GM23248 (cell line): ENCODE measurements around the gene BAHCC1. TPM values are rescaled to one million over a fixed set of nuclear protein-coding genes. Genes with fewer than 3 reads are reported as not detected.

ENCODE experiments used
- DNase-seq: peaks from one replicate; pipeline ENCODE4 v3.0.0-alpha.2; 2015
- H2AFZ ChIP-seq: fragments of 200-600 bp; sonication (generic); 2 replicates; pipeline ENCODE4 v1.6.1; 2016; ENCODE audit warnings: antibody characterized with exemption
- H3F3A ChIP-seq: fragments of 200-600 bp; sonication (generic); 2 replicates; pipeline ENCODE4 v1.6.1; 2016; ENCODE audit warnings: mild to moderate bottlenecking, antibody characterized with exemption, mixed run types; ENCODE audit not compliant: insufficient read depth
- H3K27ac ChIP-seq: fragments of 200-600 bp; sonication (generic); 2 replicates; pipeline ENCODE4 v1.5.1; 2016; ENCODE audit warnings: mild to moderate bottlenecking
- H3K27me3 ChIP-seq: fragments of 200-600 bp; sonication (generic); replicated peaks from 2 replicates; pipeline ENCODE4 v1.6.1; 2016; ENCODE audit warnings: mild to moderate bottlenecking; ENCODE audit not compliant: insufficient read depth
- H3K36me3 ChIP-seq: fragments of 200-600 bp; sonication (generic); 2 replicates; pipeline ENCODE4 v1.6.1; 2016; ENCODE audit warnings: low read depth, mild to moderate bottlenecking
- H3K4me1 ChIP-seq: fragments of 200-600 bp; sonication (generic); 2 replicates; pipeline ENCODE4 v1.6.1; 2016; ENCODE audit warnings: mild to moderate bottlenecking; ENCODE audit not compliant: insufficient read depth
- H3K4me2 ChIP-seq: fragments of 200-600 bp; sonication (generic); one replicate; pipeline ENCODE4 v1.6.1; 2016; ENCODE audit warnings: mild to moderate bottlenecking; ENCODE audit not compliant: unreplicated experiment
- H3K4me3 ChIP-seq: fragments of 200-600 bp; sonication (generic); 2 replicates; pipeline ENCODE4 v1.5.1; 2016; ENCODE audit warnings: mild to moderate bottlenecking
- H3K79me2 ChIP-seq: fragments of 200-600 bp; sonication (generic); 2 replicates; pipeline ENCODE4 v1.6.1; 2016; ENCODE audit warnings: mild to moderate bottlenecking; ENCODE audit not compliant: insufficient read depth
- H3K9ac ChIP-seq: fragments of 200-600 bp; sonication (generic); 2 replicates; pipeline ENCODE4 v1.6.1; 2016; ENCODE audit warnings: mild to moderate bottlenecking
- H3K9me2 ChIP-seq: fragments of 200-600 bp; sonication (generic); 2 replicates; pipeline ENCODE4 v1.6.1; 2016; ENCODE audit warnings: mixed run types, mild to moderate bottlenecking, moderate library complexity; ENCODE audit not compliant: insufficient read depth
- H3K9me3 ChIP-seq: fragments of 200-600 bp; sonication (generic); one replicate; pipeline ENCODE4 v1.6.1; 2017; ENCODE audit warnings: low read depth
- H4K20me1 ChIP-seq: fragments of 200-600 bp; sonication (generic); 2 replicates; pipeline ENCODE4 v1.6.0; 2016; ENCODE audit not compliant: insufficient read depth
- EZH2 ChIP-seq: fragments of 200-600 bp; sonication (generic); IDR thresholded peaks from 2 replicates; pipeline ENCODE4 v1.6.1; 2018; ENCODE audit warnings: antibody characterized with exemption, mild to moderate bottlenecking; ENCODE audit not compliant: insufficient read depth, poor library complexity, severe bottlenecking
- EZH2phosphoT487 ChIP-seq: fragments of 200-600 bp; sonication (generic); IDR thresholded peaks from 2 replicates; pipeline ENCODE4 v1.6.1; 2018; ENCODE audit warnings: antibody characterized with exemption, moderate library complexity, mild to moderate bottlenecking, low read depth; ENCODE audit not compliant: insufficient read depth
- WGBS, 2 experiments: methylation state at CpG; one replicate each; pipeline ENCODE4 v1.1.6; 2015 to 2017; ENCODE audit warnings: low lambda C conversion rate in 2 of 2, low coverage in 1 of 2; ENCODE audit errors: missing lambda C conversion rate in 2 of 2; 5-methylcytosine and 5-hydroxymethylcytosine counted together
- in situ Hi-C: fragments of 300-500 bp; cut with MboI; formaldehyde crosslinking; loops from 2 replicates; pipeline ENCODE4 v1.15.0; 2020
- polyA plus RNA-seq: library from polyadenylated mRNA; unstranded; fragments of >200 nt; fragmentation: Nextera tagmentation; extraction: Ambion mirVana; gene quantifications from 2 replicates; pipeline ENCODE4 v1.2.1, GENCODE V29; 2016
- total RNA-seq: library from RNA; depleted of rRNA; stranded (reverse); fragments of >200 nt; shearing (Covaris generic); gene quantifications from 2 replicates; pipeline ENCODE4 v1.2.3, GENCODE V29; 2014

The BAHCC1 gene
- total and polyA plus RNA-seq, 2 experiments from 2014 or later = 1.3 to 3.0 TPM

- Histone ChIP-seq H3K9me3 (no peaks in the 10 kb centered on the region), H3K79me2 (no peaks in the 10 kb centered on the region), H3K4me1 (no peaks in the 10 kb centered on the region), H3K27me3 (peaks cover 7% of the 10 kb centered on the region; the same call in 1 of the 2 replicates), H3K9ac (no peak overlapping the region), H3K27ac (no peak overlapping the region), H3K9me2 (no peaks in the 10 kb centered on the region), H3K4me3 (no peak overlapping the region), H3F3A (no peaks in the 10 kb centered on the region), H3K4me2 (no peak overlapping the region), H3K36me3 (no peaks in the 10 kb centered on the region), H2AFZ (no peak overlapping the region), H4K20me1 (no peaks in the 10 kb centered on the region)
- in situ Hi-C loops = no loop called here
- TF ChIP-seq EZH2phosphoT487 (no peak), EZH2 (no peak)
- 32 to 35% methylated on average over 18 of the region's 18 CpGs for WGBS, 2 experiments
- no peak for DNase-seq
These were observed 96.9 kb downstream of the BAHCC1 start for GRCh38 chr17:81492202-81492601.

GRCh38 chr17:81492706-81493105 lies 97.4 kb downstream of the BAHCC1 start:
- no peak overlapping the region for H3K27ac ChIP-seq
- H3K9ac ChIP-seq = no peak overlapping the region
- H3K79me2 ChIP-seq = no peaks in the 10 kb centered on the region
- no peak for DNase-seq
- no peaks in the 10 kb centered on the region for H3K9me3 ChIP-seq
- in situ Hi-C loops = no loop called here
- no peak overlapping the region for H2AFZ ChIP-seq
- H3K27me3 ChIP-seq = peaks cover 7% of the 10 kb centered on the region; the same call in 1 of the 2 replicates
- H3K4me1 ChIP-seq = no peaks in the 10 kb centered on the region
- H3K4me3 ChIP-seq = no peak overlapping the region
- H4K20me1 ChIP-seq = no peaks in the 10 kb centered on the region
- H3K9me2 ChIP-seq = no peaks in the 10 kb centered on the region
- no peaks in the 10 kb centered on the region for H3K36me3 ChIP-seq
- no peak overlapping the region for H3K4me2 ChIP-seq
- no peaks in the 10 kb centered on the region for H3F3A ChIP-seq
- WGBS, 2 experiments = 72 to 79% methylated on average over 8 to 9 of the region's 9 CpGs
- no peak for TF ChIP-seq EZH2phosphoT487
- TF ChIP-seq EZH2 = no peak

DNA sequence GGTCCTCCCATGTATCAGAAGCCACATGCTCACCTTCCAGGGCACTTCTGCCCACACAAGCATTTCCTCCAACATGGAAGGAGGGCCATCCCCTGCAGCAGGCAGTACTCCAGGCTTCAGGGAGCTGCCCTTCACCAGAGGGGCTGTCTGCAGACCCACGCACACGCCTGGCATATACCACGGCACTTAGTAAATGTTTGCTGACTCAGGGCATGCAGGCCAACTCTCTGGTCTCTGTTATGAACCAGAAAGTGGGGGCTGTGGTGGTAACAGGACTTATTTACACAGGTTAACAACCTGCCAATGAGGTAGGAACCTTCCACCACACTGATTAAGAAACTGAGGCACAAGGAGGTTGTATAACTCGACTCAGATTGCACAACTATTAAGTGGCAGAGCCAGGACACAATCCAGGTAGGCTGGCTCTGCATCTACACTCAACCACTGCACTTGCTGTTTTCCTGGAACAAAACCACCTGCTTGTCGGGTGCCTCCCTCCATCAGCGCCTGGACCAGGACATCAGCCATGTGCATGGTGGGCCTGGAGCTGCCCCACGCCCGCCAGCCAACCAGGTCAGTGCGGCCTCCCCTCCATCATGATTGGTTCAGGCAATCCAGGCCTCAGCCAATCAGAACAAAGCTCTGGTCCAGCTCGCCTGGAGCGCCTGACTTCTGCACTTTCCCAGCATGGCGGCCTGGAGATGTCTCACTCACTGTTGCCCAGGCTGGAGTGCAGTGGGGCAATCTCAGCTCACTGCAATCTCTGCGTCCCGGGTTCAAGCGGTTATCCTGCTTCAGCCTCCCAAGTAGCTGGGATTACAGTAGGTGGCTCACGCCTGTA lies 98.2 kb downstream of the BAHCC1 start:
- no peaks in the 10 kb centered on the region for H4K20me1 ChIP-seq
- H3K9ac ChIP-seq = no peak overlapping the region
- DNase-seq = no peak
- no peaks in the 10 kb centered on the region for H3K9me3 ChIP-seq
- no peak overlapping the region for H3K27ac ChIP-seq
- H3K9me2 ChIP-seq = no peaks in the 10 kb centered on the region
- H3K4me1 ChIP-seq = no peaks in the 10 kb centered on the region
- no peaks in the 10 kb centered on the region for H3F3A ChIP-seq
- no peak overlapping the region for H3K4me3 ChIP-seq
- H3K79me2 ChIP-seq = no peaks in the 10 kb centered on the region
- H3K36me3 ChIP-seq = no peaks in the 10 kb centered on the region
- TF ChIP-seq EZH2 (no peak), EZH2phosphoT487 (no peak)
- H3K27me3 ChIP-seq = peaks cover 7% of the 10 kb centered on the region; the same call in 1 of the 2 replicates
- no peak overlapping the region for H2AFZ ChIP-seq
- in situ Hi-C loops = no loop called here
- H3K4me2 ChIP-seq = no peak overlapping the region
- 79 to 82% methylated on average over 16 of the region's 16 CpGs for WGBS, 2 experiments

DNA sequence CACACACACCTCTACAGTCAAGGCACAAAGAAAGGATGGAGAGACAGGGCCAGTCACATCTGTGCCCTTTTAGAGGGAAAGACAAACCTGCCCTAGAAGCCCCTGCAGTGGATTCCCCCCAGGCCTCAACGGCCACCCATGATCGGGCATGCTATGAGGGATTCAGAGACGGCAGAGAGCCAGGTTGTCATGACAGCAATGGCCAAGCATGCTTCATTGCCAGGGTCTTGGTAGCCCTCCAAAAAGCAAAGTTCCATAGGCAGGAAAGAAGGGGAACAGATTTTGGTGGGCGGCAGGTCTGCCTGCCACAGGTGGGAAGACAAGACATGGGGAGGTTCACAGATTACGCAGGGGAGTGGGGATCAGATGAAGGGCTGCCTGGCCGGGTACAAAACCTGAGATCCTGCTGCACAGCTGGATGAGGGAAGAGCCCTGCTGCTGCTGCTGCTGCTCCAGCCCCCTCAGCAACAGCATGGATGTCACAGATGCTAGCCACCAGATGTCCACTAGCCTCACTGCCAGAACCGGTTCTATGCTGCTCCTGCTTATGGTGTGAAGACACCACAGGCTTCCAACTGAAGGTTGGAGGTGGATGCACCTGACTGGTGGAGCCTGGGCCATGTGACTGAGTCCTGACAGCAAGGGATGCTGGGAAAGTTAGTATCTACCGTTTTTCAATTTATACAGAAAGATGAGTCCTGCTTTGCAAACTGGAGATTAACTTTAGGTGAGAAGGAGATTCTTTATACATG lies 99.5 kb downstream of the BAHCC1 start:
- Histone ChIP-seq H3K9me3 (no peaks in the 10 kb centered on the region), H3K27me3 (peaks cover 7% of the 10 kb centered on the region; the same call in 1 of the 2 replicates), H3K4me1 (peaks cover under 1% of the 10 kb centered on the region; the same call in 1 of the 2 replicates), H3K27ac (no peak overlapping the region), H3K79me2 (no peaks in the 10 kb centered on the region), H3K9me2 (no peaks in the 10 kb centered on the region), H3K36me3 (no peaks in the 10 kb centered on the region), H2AFZ (no peak overlapping the region), H3K4me3 (no peak overlapping the region), H3K9ac (no peak overlapping the region), H4K20me1 (no peaks in the 10 kb centered on the region), H3K4me2 (no peak overlapping the region), H3F3A (no peaks in the 10 kb centered on the region)
- in situ Hi-C loops = no loop called here
- DNase-seq = peak; percentile 48
- WGBS, 2 experiments = 10 to 11% methylated on average over 8 of the region's 8 CpGs
- TF ChIP-seq EZH2phosphoT487 (no peak), EZH2 (no peak)
